ENCODE measurements around the gene SLC38A8. TPM values are rescaled to one million over a fixed set of nuclear protein-coding genes. Genes with fewer than 3 reads are reported as not detected.

Gene SLC38A8
- total RNA-seq, 1 experiment from 2014 or later = not detected

DNA sequence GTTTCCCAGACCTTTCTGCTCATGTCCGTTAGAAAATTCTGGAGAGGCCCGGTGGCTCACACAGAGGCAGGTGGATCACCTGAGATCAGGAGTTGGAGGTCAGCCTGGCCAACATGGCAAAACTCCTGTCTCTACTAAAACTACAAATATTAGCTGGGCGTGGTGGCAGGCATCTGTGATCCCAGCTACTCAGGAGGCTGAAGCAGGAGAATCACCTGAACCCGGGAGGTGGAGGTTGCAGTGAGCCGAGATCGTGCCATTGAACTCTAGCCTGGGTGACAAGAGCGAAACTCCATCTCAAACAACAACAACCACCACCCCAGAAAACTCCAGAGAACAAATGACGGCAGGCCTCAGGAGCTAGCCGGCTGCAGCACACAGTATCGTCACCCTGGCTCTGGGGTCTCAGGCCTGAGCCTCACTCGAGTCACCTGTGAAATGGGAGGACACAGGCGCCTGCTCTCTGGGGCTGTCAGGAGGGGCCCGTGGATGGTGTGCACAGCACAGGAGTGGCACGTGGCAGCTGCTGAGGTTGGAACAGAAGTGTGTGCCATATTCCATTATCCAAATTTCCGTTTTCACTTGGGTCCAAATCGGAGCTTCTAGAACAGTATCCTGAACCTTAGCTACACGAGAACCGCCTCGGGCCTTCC is 3.3 kb upstream of the SLC38A8 start:
- Histone ChIP-seq H3K4me1 (ENCODE audit: control insufficient read depth, insufficient read depth, low read length) (no peaks in the 10 kb centered on the region), H3K4me3 (ENCODE audit: low read depth in 2 of 2, low read length in 2 of 2) (no peak overlapping the region), H3K9me3 (ENCODE audit: control insufficient read depth, insufficient read depth, low read depth, low read length) (no peaks in the 10 kb centered on the region), H3K27ac (ENCODE audit: low read length) (no peak overlapping the region), H3K36me3 (ENCODE audit: control insufficient read depth, insufficient read depth, low read length) (no peaks in the 10 kb centered on the region), H3K27me3 (ENCODE audit: control insufficient read depth, insufficient read depth, low read length) (no peaks in the 10 kb centered on the region)
- TF ChIP-seq SIN3A (IDR thresholded peaks at IDR 0.05; ENCODE audit: borderline replicate concordance, insufficient read depth, low read depth, low read length) (no peak), TCF7L2 (IDR thresholded peaks at IDR 0.05; ENCODE audit: low read depth, low read length) (no peak), POLR2AphosphoS5 (IDR thresholded peaks at IDR 0.05; ENCODE audit: low read depth, low read length) (no peak)
- TF ChIP-seq, protein P1, sequence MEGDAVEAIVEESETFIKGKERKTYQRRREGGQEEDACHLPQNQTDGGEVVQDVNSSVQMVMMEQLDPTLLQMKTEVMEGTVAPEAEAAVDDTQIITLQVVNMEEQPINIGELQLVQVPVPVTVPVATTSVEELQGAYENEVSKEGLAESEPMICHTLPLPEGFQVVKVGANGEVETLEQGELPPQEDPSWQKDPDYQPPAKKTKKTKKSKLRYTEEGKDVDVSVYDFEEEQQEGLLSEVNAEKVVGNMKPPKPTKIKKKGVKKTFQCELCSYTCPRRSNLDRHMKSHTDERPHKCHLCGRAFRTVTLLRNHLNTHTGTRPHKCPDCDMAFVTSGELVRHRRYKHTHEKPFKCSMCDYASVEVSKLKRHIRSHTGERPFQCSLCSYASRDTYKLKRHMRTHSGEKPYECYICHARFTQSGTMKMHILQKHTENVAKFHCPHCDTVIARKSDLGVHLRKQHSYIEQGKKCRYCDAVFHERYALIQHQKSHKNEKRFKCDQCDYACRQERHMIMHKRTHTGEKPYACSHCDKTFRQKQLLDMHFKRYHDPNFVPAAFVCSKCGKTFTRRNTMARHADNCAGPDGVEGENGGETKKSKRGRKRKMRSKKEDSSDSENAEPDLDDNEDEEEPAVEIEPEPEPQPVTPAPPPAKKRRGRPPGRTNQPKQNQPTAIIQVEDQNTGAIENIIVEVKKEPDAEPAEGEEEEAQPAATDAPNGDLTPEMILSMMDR (IDR thresholded peaks at IDR 0.05) = no peak
- TF ChIP-seq, protein P2, sequence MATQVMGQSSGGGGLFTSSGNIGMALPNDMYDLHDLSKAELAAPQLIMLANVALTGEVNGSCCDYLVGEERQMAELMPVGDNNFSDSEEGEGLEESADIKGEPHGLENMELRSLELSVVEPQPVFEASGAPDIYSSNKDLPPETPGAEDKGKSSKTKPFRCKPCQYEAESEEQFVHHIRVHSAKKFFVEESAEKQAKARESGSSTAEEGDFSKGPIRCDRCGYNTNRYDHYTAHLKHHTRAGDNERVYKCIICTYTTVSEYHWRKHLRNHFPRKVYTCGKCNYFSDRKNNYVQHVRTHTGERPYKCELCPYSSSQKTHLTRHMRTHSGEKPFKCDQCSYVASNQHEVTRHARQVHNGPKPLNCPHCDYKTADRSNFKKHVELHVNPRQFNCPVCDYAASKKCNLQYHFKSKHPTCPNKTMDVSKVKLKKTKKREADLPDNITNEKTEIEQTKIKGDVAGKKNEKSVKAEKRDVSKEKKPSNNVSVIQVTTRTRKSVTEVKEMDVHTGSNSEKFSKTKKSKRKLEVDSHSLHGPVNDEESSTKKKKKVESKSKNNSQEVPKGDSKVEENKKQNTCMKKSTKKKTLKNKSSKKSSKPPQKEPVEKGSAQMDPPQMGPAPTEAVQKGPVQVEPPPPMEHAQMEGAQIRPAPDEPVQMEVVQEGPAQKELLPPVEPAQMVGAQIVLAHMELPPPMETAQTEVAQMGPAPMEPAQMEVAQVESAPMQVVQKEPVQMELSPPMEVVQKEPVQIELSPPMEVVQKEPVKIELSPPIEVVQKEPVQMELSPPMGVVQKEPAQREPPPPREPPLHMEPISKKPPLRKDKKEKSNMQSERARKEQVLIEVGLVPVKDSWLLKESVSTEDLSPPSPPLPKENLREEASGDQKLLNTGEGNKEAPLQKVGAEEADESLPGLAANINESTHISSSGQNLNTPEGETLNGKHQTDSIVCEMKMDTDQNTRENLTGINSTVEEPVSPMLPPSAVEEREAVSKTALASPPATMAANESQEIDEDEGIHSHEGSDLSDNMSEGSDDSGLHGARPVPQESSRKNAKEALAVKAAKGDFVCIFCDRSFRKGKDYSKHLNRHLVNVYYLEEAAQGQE (IDR thresholded peaks at IDR 0.05; ENCODE audit: insufficient read depth in 1 of 2, low read depth in 2 of 2, low read length in 1 of 2) = no peak
- ChIA-PET POLR2A (no interaction called here), CTCF (no interaction called here)
- DNase-seq (ENCODE audit: low read depth, low spot score) (no peak), ATAC-seq (no peak)
- in situ Hi-C loops (cut with HindIII; ENCODE audit: low pct_unique_long_range_greater_than_20kb, low sequenced_read_pairs) = no loop called here
- intact Hi-C loops (cut with micrococcal nuclease; ENCODE audit: unreplicated experiment) = no loop called here
- no TSS peak for BruUV-seq (replicated peaks)

DNA sequence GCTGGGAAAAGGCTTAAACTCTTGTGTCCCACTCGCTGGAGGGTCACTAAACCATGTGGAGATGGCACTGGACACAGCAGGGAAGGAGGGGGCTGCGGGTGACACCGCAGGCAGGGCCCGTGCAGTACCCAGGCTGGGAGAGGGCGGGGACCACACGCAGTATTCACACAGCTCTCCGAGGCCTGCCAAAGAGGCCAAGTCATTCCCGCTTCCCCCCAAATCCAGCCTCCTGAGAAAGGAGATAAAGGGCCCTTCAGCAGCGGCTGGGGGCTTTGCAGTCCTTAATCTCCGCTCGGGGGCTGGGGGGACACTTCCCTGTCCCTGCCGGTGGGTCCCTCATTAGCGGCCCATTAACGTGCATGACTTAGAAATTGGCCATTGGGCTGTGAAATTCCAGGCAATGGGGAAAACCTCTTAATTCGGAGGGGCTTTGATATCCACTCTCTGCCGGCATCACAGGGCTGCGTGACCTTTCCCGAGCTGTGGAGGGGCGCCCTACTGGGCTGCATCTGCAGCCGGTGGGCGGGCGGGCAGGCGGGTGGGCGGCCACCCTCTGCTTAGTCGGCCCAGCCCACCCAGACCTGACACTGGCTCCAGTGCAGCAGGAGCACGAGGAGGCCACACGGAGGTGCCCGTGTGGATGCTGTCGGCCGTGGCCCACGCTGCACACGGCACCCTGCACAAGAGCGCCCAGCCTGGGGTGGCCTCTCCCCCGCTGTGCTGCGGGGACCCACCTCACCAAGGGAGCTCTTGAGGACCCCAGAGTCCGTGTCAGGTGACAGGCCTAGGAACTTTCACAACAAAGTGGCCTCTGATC is 2.6 kb upstream of the SLC38A8 start:
- Histone ChIP-seq H3K4me3 (ENCODE audit: low read depth in 2 of 2, low read length in 2 of 2) (no peak overlapping the region), H3K36me3 (ENCODE audit: control insufficient read depth, insufficient read depth, low read length) (no peaks in the 10 kb centered on the region), H3K27ac (ENCODE audit: low read length) (no peak overlapping the region), H3K27me3 (ENCODE audit: control insufficient read depth, insufficient read depth, low read length) (no peaks in the 10 kb centered on the region), H3K4me1 (ENCODE audit: control insufficient read depth, insufficient read depth, low read length) (no peaks in the 10 kb centered on the region), H3K9me3 (ENCODE audit: control insufficient read depth, insufficient read depth, low read depth, low read length) (no peaks in the 10 kb centered on the region)
- TF ChIP-seq TCF7L2 (IDR thresholded peaks at IDR 0.05; ENCODE audit: low read depth, low read length) = no peak
- in situ Hi-C loops (cut with HindIII; ENCODE audit: low pct_unique_long_range_greater_than_20kb, low sequenced_read_pairs) = no loop called here
- intact Hi-C loops (cut with micrococcal nuclease; ENCODE audit: unreplicated experiment) = no loop called here
- CTCF ChIA-PET = no interaction called here
- DNase-seq (ENCODE audit: low read depth, low spot score) = no peak
- POLR2A ChIA-PET = interaction anchor here (0.6 kb wide), 1 partner anchor 31 kb away, joined by 3 read pairs; no protein-coding TSS in a partner anchor
- no TSS peak for BruUV-seq (replicated peaks)
- no peak for ATAC-seq

DNA sequence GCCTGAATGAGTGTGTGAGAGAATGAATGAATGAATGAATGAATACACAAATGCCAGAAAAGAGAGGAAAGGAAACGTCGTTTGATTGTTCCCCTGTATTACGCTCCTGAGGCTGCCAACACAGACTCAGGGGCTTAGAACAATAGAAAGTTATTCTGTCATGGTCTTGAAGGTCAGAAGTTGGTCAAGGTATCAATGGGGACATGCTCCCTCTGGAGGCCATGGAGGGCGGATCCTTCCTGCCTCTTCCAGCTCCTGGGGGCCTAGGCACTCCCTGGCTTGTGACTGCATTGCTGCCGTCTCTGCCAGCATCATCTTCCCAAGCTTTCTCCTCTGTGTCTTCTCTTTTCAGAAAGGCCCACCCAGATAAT is 1.5 kb upstream of the SLC38A8 start:
- H3K36me3 ChIP-seq (ENCODE audit: control insufficient read depth, insufficient read depth, low read length) = no peaks in the 10 kb centered on the region
- H3K4me3 ChIP-seq (ENCODE audit: low read depth in 2 of 2, low read length in 2 of 2) = no peak overlapping the region
- intact Hi-C loops (cut with micrococcal nuclease; ENCODE audit: unreplicated experiment) (no loop called here), in situ Hi-C loops (cut with HindIII; ENCODE audit: low pct_unique_long_range_greater_than_20kb, low sequenced_read_pairs) (no loop called here)
- CTCF ChIA-PET = interaction anchor here (1.0 kb wide), 1 partner anchor 90 kb away, joined by 6 read pairs; no protein-coding TSS in a partner anchor
- ATAC-seq (peak; percentile 76), DNase-seq (ENCODE audit: low read depth, low spot score) (no peak)
- no TSS peak for BruUV-seq (replicated peaks)
- H3K27me3 ChIP-seq (ENCODE audit: control insufficient read depth, insufficient read depth, low read length) = no peaks in the 10 kb centered on the region
- TF ChIP-seq, protein P1 (IDR thresholded peaks at IDR 0.05) = peak; percentile 66
- no peak for TF ChIP-seq SIN3A (IDR thresholded peaks at IDR 0.05; ENCODE audit: borderline replicate concordance, insufficient read depth, low read depth, low read length)
- POLR2A ChIA-PET = no interaction called here
- no peaks in the 10 kb centered on the region for H3K9me3 ChIP-seq (ENCODE audit: control insufficient read depth, insufficient read depth, low read depth, low read length)
- H3K4me1 ChIP-seq (ENCODE audit: control insufficient read depth, insufficient read depth, low read length) = no peaks in the 10 kb centered on the region
- no peak overlapping the region for H3K27ac ChIP-seq (ENCODE audit: low read length)

Data from Panc1 (cell line).